HepG2 (cell line): ENCODE measurements around the gene TAT. TPM values are rescaled to one million over a fixed set of nuclear protein-coding genes. Genes with fewer than 3 reads are reported as not detected.

Source experiments
- ADNP ChIP-seq: sonication (generic); formaldehyde crosslinking; IDR thresholded peaks from 2 replicates; pipeline ENCODE4 v1.4.0; 2020; ENCODE audit warnings: missing genetic modification reagents
- ELF4 ChIP-seq: sonication (generic); formaldehyde crosslinking; IDR thresholded peaks from 2 replicates; pipeline ENCODE4 v1.5.0; 2020; ENCODE audit warnings: missing genetic modification reagents, mild to moderate bottlenecking, moderate library complexity, borderline replicate concordance
- HOXA9 ChIP-seq: sonication (generic); formaldehyde crosslinking; IDR thresholded peaks from 2 replicates; pipeline ENCODE4 v1.8.1; 2022; ENCODE audit warnings: missing genetic modification reagents, mild to moderate bottlenecking, moderate library complexity, borderline replicate concordance
- MYPOP ChIP-seq: sonication (generic); formaldehyde crosslinking; IDR thresholded peaks from 2 replicates; pipeline ENCODE4 v1.8.1; 2023; ENCODE audit warnings: mild to moderate bottlenecking, moderate library complexity, missing genetic modification reagents
- THAP8 ChIP-seq: sonication (generic); formaldehyde crosslinking; IDR thresholded peaks from 2 replicates; pipeline ENCODE4 v1.5.1; 2020; ENCODE audit warnings: missing genetic modification reagents, mild to moderate bottlenecking, borderline replicate concordance
- TOE1 ChIP-seq: sonication (generic); formaldehyde crosslinking; IDR thresholded peaks from 2 replicates; pipeline ENCODE4 v1.4.0; 2020; ENCODE audit warnings: mild to moderate bottlenecking, missing genetic modification reagents
- TOPORS ChIP-seq: sonication (generic); formaldehyde crosslinking; IDR thresholded peaks from 2 replicates; pipeline ENCODE4 v1.8.0; 2023; ENCODE audit warnings: mild to moderate bottlenecking, missing genetic modification reagents
- XBP1 ChIP-seq: sonication (generic); formaldehyde crosslinking; IDR thresholded peaks from 2 replicates; pipeline ENCODE4 v1.5.0; 2020; ENCODE audit warnings: missing genetic modification reagents
- ZBTB3 ChIP-seq: sonication (generic); formaldehyde crosslinking; IDR thresholded peaks from 2 replicates; pipeline ENCODE4 v1.4.0; 2020; ENCODE audit warnings: low read depth, mild to moderate bottlenecking, moderate library complexity, missing genetic modification reagents, borderline replicate concordance
- ZNF143 ChIP-seq: sonication (generic); formaldehyde crosslinking; IDR thresholded peaks from 2 replicates; pipeline ENCODE4 v1.4.0; 2020; ENCODE audit warnings: missing genetic modification reagents
- ZNF362 ChIP-seq: sonication (generic); formaldehyde crosslinking; IDR thresholded peaks from 2 replicates; pipeline ENCODE4 v1.4.0; 2020; ENCODE audit warnings: missing genetic modification reagents, mild to moderate bottlenecking, borderline replicate concordance
- ZNF547 ChIP-seq: sonication (generic); formaldehyde crosslinking; IDR thresholded peaks from 2 replicates; pipeline ENCODE4 v1.5.1; 2020; ENCODE audit warnings: mild to moderate bottlenecking, missing genetic modification reagents
- ZNF572 ChIP-seq: sonication (generic); formaldehyde crosslinking; IDR thresholded peaks from 2 replicates; pipeline ENCODE4 v1.5.1; 2020; ENCODE audit warnings: mild to moderate bottlenecking, missing genetic modification reagents
- ZNF670 ChIP-seq: sonication (generic); formaldehyde crosslinking; IDR thresholded peaks from 2 replicates; pipeline ENCODE4 v1.8.0; 2022; ENCODE audit warnings: mild to moderate bottlenecking, missing genetic modification reagents, borderline replicate concordance
- ZNF687 ChIP-seq: sonication (generic); formaldehyde crosslinking; IDR thresholded peaks from 2 replicates; pipeline ENCODE4 v1.5.1; 2020; ENCODE audit warnings: mild to moderate bottlenecking, missing genetic modification reagents, moderate library complexity
- polyA plus RNA-seq, 8 experiments: library from polyadenylated mRNA; depleted of rRNA in 3 of 8; stranded (reverse) in 7 of 8; unstranded in 1 of 8; fragments of >200 nt; fragmentation: Illumina TruSeq in 4 of 8; extraction: Trizol in 4 of 8; gene quantifications; 2 replicates each; pipeline versions ENCODE4 v1.2.1 to v1.2.3, GENCODE V29; 2011 to 2016; ENCODE audit warnings: low read depth in 4 of 8, missing spikeins in 1 of 8, mixed read lengths in 1 of 8; ENCODE audit not compliant: insufficient read depth in 1 of 8
- total RNA-seq, 5 experiments: library from RNA; depleted of rRNA; stranded (reverse); fragments of >200 nt; fragmentation: Illumina TruSeq; extraction: Trizol; gene quantifications; 2 replicates each; pipeline ENCODE4 v1.2.3, GENCODE V29; 2016; ENCODE audit warnings: low read depth in 1 of 5
- TF ChIP-seq, protein P1 (sequence below): IDR thresholded peaks from 2 replicates; pipeline ENCODE4 v1.6.1; 2016; ENCODE audit warnings: low read depth, control low read depth

TAT gene
- total and polyA plus RNA-seq, 2 of the 13 experiments (the other 11 are each of a cell fraction or from before 2014, with no cell fraction given) = 1.6 to 5.8 TPM

- TF ChIP-seq ZNF687 (CRISPR knock-in tag) (peak; percentile 14; the same call in 1 of the 2 replicates), ELF4 (CRISPR knock-in tag) (peak; percentile 68; the same call in 1 of the 2 replicates), THAP8 (CRISPR knock-in tag) (no peak), ZNF143 (CRISPR knock-in tag) (no peak), ZNF362 (CRISPR knock-in tag) (peak; percentile 49; the same call in 1 of the 2 replicates), MYPOP (peak; percentile 55; the same call in 1 of the 2 replicates), HOXA9 (CRISPR knock-in tag) (no peak), TOE1 (CRISPR knock-in tag) (no peak), ADNP (CRISPR knock-in tag) (peak; percentile 66; the same call in 1 of the 2 replicates), XBP1 (CRISPR knock-in tag) (peak; percentile 25; the same call in 1 of the 2 replicates), TOPORS (CRISPR knock-in tag) (0 out of 2 replicates have a peak, but pooled peaks have one; percentile 68), ZNF547 (CRISPR knock-in tag) (0 out of 2 replicates have a peak, but pooled peaks have one; percentile 64), ZNF572 (CRISPR knock-in tag) (no peak), ZBTB3 (CRISPR knock-in tag) (0 out of 2 replicates have a peak, but pooled peaks have one; percentile 15), ZNF670 (0 out of 2 replicates have a peak, but pooled peaks have one; percentile 27)
- TF ChIP-seq, protein P1, sequence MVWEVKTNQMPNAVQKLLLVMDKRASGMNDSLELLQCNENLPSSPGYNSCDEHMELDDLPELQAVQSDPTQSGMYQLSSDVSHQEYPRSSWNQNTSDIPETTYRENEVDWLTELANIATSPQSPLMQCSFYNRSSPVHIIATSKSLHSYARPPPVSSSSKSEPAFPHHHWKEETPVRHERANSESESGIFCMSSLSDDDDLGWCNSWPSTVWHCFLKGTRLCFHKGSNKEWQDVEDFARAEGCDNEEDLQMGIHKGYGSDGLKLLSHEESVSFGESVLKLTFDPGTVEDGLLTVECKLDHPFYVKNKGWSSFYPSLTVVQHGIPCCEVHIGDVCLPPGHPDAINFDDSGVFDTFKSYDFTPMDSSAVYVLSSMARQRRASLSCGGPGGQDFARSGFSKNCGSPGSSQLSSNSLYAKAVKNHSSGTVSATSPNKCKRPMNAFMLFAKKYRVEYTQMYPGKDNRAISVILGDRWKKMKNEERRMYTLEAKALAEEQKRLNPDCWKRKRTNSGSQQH = 0 out of 2 replicates have a peak, but pooled peaks have one; percentile 24
Measured at GRCh38 chr16:71584543-71585317, 7.8 kb upstream of the TAT start (continued).
